IMR-90 (cell line): ENCODE data around the gene DCC. TPM values are rescaled to one million over a fixed set of nuclear protein-coding genes. Genes with fewer than 3 reads are reported as not detected.

Experiments used
- ATAC-seq: fragments of 200-7000 bp; cut with Tn5 transposase; 2 replicates; pipeline ENCODE4 v1.9.1; 2020; ENCODE audit warnings: low read depth, mild to moderate bottlenecking, moderate library complexity
- BruUV-seq: library from RNA; stranded (reverse); fragments of 400-500 nt; replicated peaks from 2 replicates; lab custom pipeline; 2021; lab: Mats Ljungman, UMichigan
- CTCF ChIA-PET: fragments of 300-600 bp; formaldehyde crosslinking; extraction: SDS; loops from one replicate; lab custom pipeline; 2021; ENCODE audit warnings: antibody characterized with exemption; lab: Yijun Ruan, JAX
- POLR2A ChIA-PET: fragments of 300-600 bp; sonication (Branson Sonifier 250); formaldehyde crosslinking; loops from one replicate; lab custom pipeline; 2022; ENCODE audit warnings: antibody characterized with exemption; ENCODE audit not compliant: unreplicated experiment; lab: Charles Lee
- DNase-seq: peaks from one replicate; pipeline ENCODE4 v3.0.0; 2013
- H2AFZ ChIP-seq: replicated peaks from 2 replicates; pipeline ENCODE3; 2013; ENCODE audit warnings: low read length, mild to moderate bottlenecking; ENCODE audit not compliant: poor library complexity
- H2AK5ac ChIP-seq: 2 replicates; pipeline ENCODE4 v1.6.1; 2013; ENCODE audit warnings: low read depth, low read length, inconsistent platforms
- H2AK9ac ChIP-seq: replicated peaks from 2 replicates; pipeline ENCODE3; 2013; ENCODE audit warnings: mild to moderate bottlenecking, low read depth, low read length, moderate library complexity; ENCODE audit not compliant: poor library complexity
- H2BK120ac ChIP-seq: 2 replicates; pipeline ENCODE4 v1.6.1; 2013; ENCODE audit warnings: low read depth, low read length, inconsistent platforms
- H2BK15ac ChIP-seq: 3 replicates; pipeline ENCODE4 v1.6.1; 2013; ENCODE audit warnings: low read depth, low read length, inconsistent platforms
- H2BK20ac ChIP-seq: 2 replicates; pipeline ENCODE4 v1.6.1; 2013; ENCODE audit warnings: low read depth, mild to moderate bottlenecking, inconsistent platforms, low read length, moderate library complexity
- H2BK5ac ChIP-seq: 2 replicates; pipeline ENCODE4 v1.6.1; 2013; ENCODE audit warnings: mild to moderate bottlenecking, low read depth, low read length, inconsistent platforms; ENCODE audit not compliant: poor library complexity, severe bottlenecking
- H3K14ac ChIP-seq: replicated peaks from 2 replicates; pipeline ENCODE4 v1.6.1; 2013; ENCODE audit warnings: low read depth, low read length, inconsistent platforms
- H3K18ac ChIP-seq: 2 replicates; pipeline ENCODE4 v1.6.1; 2013; ENCODE audit warnings: low read depth, low read length, control low read depth
- H3K23ac ChIP-seq: 2 replicates; pipeline ENCODE4 v1.6.1; 2013; ENCODE audit warnings: low read depth, low read length, inconsistent platforms
- H3K27ac ChIP-seq: 2 replicates; pipeline ENCODE4 v1.5.1; 2013; ENCODE audit warnings: mild to moderate bottlenecking, control low read depth, low read length; ENCODE audit not compliant: insufficient read depth
- H3K27me3 ChIP-seq: 2 replicates; pipeline ENCODE4 v1.6.1; 2013; ENCODE audit warnings: low read length; ENCODE audit not compliant: control insufficient read depth, insufficient read depth
- H3K36me3 ChIP-seq: 2 replicates; pipeline ENCODE4 v1.6.1; 2013; ENCODE audit warnings: low read length, mixed read lengths; ENCODE audit not compliant: control insufficient read depth, insufficient read depth
- H3K4ac ChIP-seq: 2 replicates; pipeline ENCODE4 v1.6.1; 2013; ENCODE audit warnings: low read depth, low read length, inconsistent platforms
- H3K4me1 ChIP-seq: 2 replicates; pipeline ENCODE4 v1.6.1; 2013; ENCODE audit warnings: low read length, mixed read lengths; ENCODE audit not compliant: control insufficient read depth, insufficient read depth
- H3K4me2 ChIP-seq: 2 replicates; pipeline ENCODE4 v1.6.1; 2013; ENCODE audit warnings: low read depth, mild to moderate bottlenecking, control low read depth, low read length, moderate library complexity
- H3K4me3 ChIP-seq: 2 replicates; pipeline ENCODE4 v1.5.1; 2013; ENCODE audit warnings: low read depth, mild to moderate bottlenecking, control low read depth, low read length, moderate library complexity; ENCODE audit not compliant: insufficient read depth
- H3K56ac ChIP-seq: 2 replicates; pipeline ENCODE4 v1.6.1; 2013; ENCODE audit warnings: low read length, inconsistent platforms; ENCODE audit not compliant: insufficient read depth; ENCODE audit errors: extremely low read depth
- H3K79me1 ChIP-seq, 2 experiments: 2 replicates each; pipeline ENCODE4 v1.6.1; 2013; ENCODE audit warnings: low read length in 2 of 2, inconsistent platforms in 1 of 2, low read depth in 1 of 2
- H3K9ac ChIP-seq: 2 replicates; pipeline ENCODE4 v1.6.1; 2013; ENCODE audit warnings: low read depth, low read length, control low read depth
- H3K9me1 ChIP-seq: 2 replicates; pipeline ENCODE4 v1.6.1; 2013; ENCODE audit warnings: low read length, inconsistent platforms; ENCODE audit not compliant: insufficient read depth
- H3K9me3 ChIP-seq: 2 replicates; pipeline ENCODE4 v1.6.1; 2013; ENCODE audit warnings: low read length; ENCODE audit not compliant: control insufficient read depth, insufficient read depth
- H4K20me1 ChIP-seq: 2 replicates; pipeline ENCODE4 v1.6.1; 2013; ENCODE audit warnings: low read length, inconsistent platforms; ENCODE audit not compliant: insufficient read depth
- H4K5ac ChIP-seq: 2 replicates; pipeline ENCODE4 v1.6.1; 2013; ENCODE audit warnings: mild to moderate bottlenecking, low read depth, low read length, control low read depth
- H4K8ac ChIP-seq, 2 experiments: 2 replicates each; pipeline ENCODE4 v1.6.1; 2013; ENCODE audit warnings: low read depth in 2 of 2, low read length in 2 of 2, control low read depth in 1 of 2, inconsistent platforms in 1 of 2
- H4K91ac ChIP-seq: 2 replicates; pipeline ENCODE4 v1.6.1; 2013; ENCODE audit warnings: low read depth, low read length, inconsistent platforms; ENCODE audit not compliant: insufficient read depth
- BHLHE40 ChIP-seq: fragments of 150-350 bp; IDR thresholded peaks from 2 replicates; pipeline ENCODE4 v1.6.1; 2016; ENCODE audit warnings: mild to moderate bottlenecking, low read depth, low read length
- CEBPB ChIP-seq: IDR thresholded peaks from 2 replicates; pipeline ENCODE4 v1.6.1; 2012; ENCODE audit warnings: low read depth, low read length, improper control_type of control experiment
- CHD1 ChIP-seq: IDR thresholded peaks from 2 replicates; pipeline ENCODE4 v1.6.1; 2012; ENCODE audit warnings: low read depth, low read length, improper control_type of control experiment
- CTCF ChIP-seq: conservative IDR thresholded peaks from 2 replicates; pipeline ENCODE4 v1.5.1; 2012; ENCODE audit warnings: mild to moderate bottlenecking, low read depth, low read length, improper control_type of control experiment
- FOS ChIP-seq: fragments of 150-350 bp; IDR thresholded peaks from 2 replicates; pipeline ENCODE4 v1.6.1; 2016; ENCODE audit warnings: low read depth, low read length
- MAFK ChIP-seq: IDR thresholded peaks from 2 replicates; pipeline ENCODE4 v1.6.1; 2012; ENCODE audit warnings: low read depth, low read length, improper control_type of control experiment
- MAZ ChIP-seq: IDR thresholded peaks from 2 replicates; pipeline ENCODE4 v1.6.1; 2012; ENCODE audit warnings: low read depth, mild to moderate bottlenecking, low read length, improper control_type of control experiment, moderate library complexity, borderline replicate concordance
- MXI1 ChIP-seq: IDR thresholded peaks from 2 replicates; pipeline ENCODE4 v1.6.1; 2012; ENCODE audit warnings: low read depth, mild to moderate bottlenecking, low read length, moderate library complexity, borderline replicate concordance
- NFE2L2 ChIP-seq: fragments of 150-350 bp; IDR thresholded peaks from 2 replicates; pipeline ENCODE4 v1.6.1; 2016; ENCODE audit warnings: low read depth, mild to moderate bottlenecking, low read length
- POLR2A ChIP-seq: IDR thresholded peaks from 2 replicates; pipeline ENCODE4 v1.6.1; 2012; ENCODE audit warnings: mild to moderate bottlenecking, low read depth, low read length
- RAD21 ChIP-seq: IDR thresholded peaks from 2 replicates; pipeline ENCODE4 v1.6.1; 2012; ENCODE audit warnings: low read length, improper control_type of control experiment
- RCOR1 ChIP-seq: IDR thresholded peaks from 2 replicates; pipeline ENCODE4 v1.6.1; 2012; ENCODE audit warnings: mild to moderate bottlenecking, low read length, improper control_type of control experiment; ENCODE audit not compliant: insufficient replicate concordance
- RFX5 ChIP-seq: IDR thresholded peaks from 2 replicates; pipeline ENCODE4 v1.8.0; 2012; ENCODE audit warnings: low read depth, mild to moderate bottlenecking, low read length, moderate library complexity
- SMC3 ChIP-seq: fragments of 150-350 bp; IDR thresholded peaks from 2 replicates; pipeline ENCODE4 v1.6.1; 2016; ENCODE audit warnings: low read depth, mild to moderate bottlenecking, antibody characterized with exemption, low read length, moderate library complexity
- WGBS, 2 experiments: methylation state at CpG; one replicate each; pipeline versions ENCODE4 v1.1.5 to v1.1.7; 2013; ENCODE audit warnings: missing lambda C conversion rate in 2 of 2; ENCODE audit not compliant: insufficient read length in 1 of 2; ENCODE audit errors: extremely low coverage in 2 of 2; 5-methylcytosine and 5-hydroxymethylcytosine counted together
- dilution Hi-C: fragments of 300-500 bp; cut with HindIII; formaldehyde crosslinking; loops from one replicate; pipeline ENCODE4 v1.14.3; 2018; ENCODE audit warnings: low sequenced_read_pairs; ENCODE audit not compliant: unreplicated experiment
- in situ Hi-C: fragments of 300-500 bp; cut with MboI; formaldehyde crosslinking; loops from 3 replicates; pipeline ENCODE4 v1.14.3; 2019; ENCODE audit warnings: low sequenced_read_pairs, inconsistent platforms, mixed read lengths
- intact Hi-C: fragments of 100-400 bp; cut with micrococcal nuclease; formaldehyde crosslinking; loops from 2 replicates; pipeline ENCODE4 v1.10.0; 2022
- polyA plus RNA-seq, 3 experiments: library from polyadenylated mRNA; depleted of rRNA; stranded (reverse); fragments of >200 nt; gene quantifications; 2 replicates each; pipeline ENCODE4 v1.2.3, GENCODE V29; 2012; ENCODE audit warnings: low replicate concordance in 1 of 3
- total RNA-seq: library from RNA; depleted of rRNA; stranded (reverse); fragments of >200 nt; gene quantifications from 2 replicates; pipeline ENCODE4 v1.2.3, GENCODE V29; 2012
- TF ChIP-seq, protein P1 (sequence below): fragments of 150-350 bp; IDR thresholded peaks from 2 replicates; pipeline ENCODE4 v1.6.1; 2016; ENCODE audit warnings: low read depth, mild to moderate bottlenecking, low read length, moderate library complexity, borderline replicate concordance
- TF ChIP-seq, protein P2 (sequence below): fragments of 150-350 bp; IDR thresholded peaks from 2 replicates; pipeline ENCODE4 v1.6.1; 2017; ENCODE audit warnings: mild to moderate bottlenecking, antibody characterized with exemption, low read length, low read depth

Gene DCC
- total and polyA plus RNA-seq, 2 of the 4 experiments (the other 2 are of a cell fraction) = 0.31 to 0.54 TPM

GRCh38 chr18:53254265-53254664 lies 914.3 kb downstream of the DCC start:
- no peaks in the 10 kb centered on the region; the same call in 1 of the 2 replicates for H3K9me3 ChIP-seq
- H2BK5ac ChIP-seq = no peak overlapping the region
- no peak overlapping the region for H2BK15ac ChIP-seq
- no peak overlapping the region for H2BK20ac ChIP-seq
- WGBS, 2 experiments = no CpG with 5 or more reads among the region's 1 CpG
- H3K9ac ChIP-seq = no peak overlapping the region
- no peaks in the 10 kb centered on the region for H3K9me1 ChIP-seq
- H3K27me3 ChIP-seq = no peaks in the 10 kb centered on the region
- H3K56ac ChIP-seq = no peak overlapping the region
- H3K14ac ChIP-seq = no peak overlapping the region
- no peak overlapping the region for H2BK120ac ChIP-seq
- H4K8ac ChIP-seq = no peak overlapping the region
- H2AFZ ChIP-seq = no peak overlapping the region
- H3K4ac ChIP-seq = no peak overlapping the region
- no peaks in the 10 kb centered on the region for H3K36me3 ChIP-seq
- no peak overlapping the region for H3K27ac ChIP-seq
- no peaks in the 10 kb centered on the region for H3K4me1 ChIP-seq
- intact Hi-C loops (no loop called here), in situ Hi-C loops (no loop called here), dilution Hi-C loops (no loop called here)
- CTCF ChIA-PET = interaction anchor here (1.5 kb wide), 1 partner anchor 10 kb away, joined by 3 read pairs; no protein-coding TSS in a partner anchor
- BruUV-seq = no TSS peak
- H3K79me1 ChIP-seq = no peaks in the 10 kb centered on the region
- no peak overlapping the region for H2AK9ac ChIP-seq
- TF ChIP-seq, protein P1, sequence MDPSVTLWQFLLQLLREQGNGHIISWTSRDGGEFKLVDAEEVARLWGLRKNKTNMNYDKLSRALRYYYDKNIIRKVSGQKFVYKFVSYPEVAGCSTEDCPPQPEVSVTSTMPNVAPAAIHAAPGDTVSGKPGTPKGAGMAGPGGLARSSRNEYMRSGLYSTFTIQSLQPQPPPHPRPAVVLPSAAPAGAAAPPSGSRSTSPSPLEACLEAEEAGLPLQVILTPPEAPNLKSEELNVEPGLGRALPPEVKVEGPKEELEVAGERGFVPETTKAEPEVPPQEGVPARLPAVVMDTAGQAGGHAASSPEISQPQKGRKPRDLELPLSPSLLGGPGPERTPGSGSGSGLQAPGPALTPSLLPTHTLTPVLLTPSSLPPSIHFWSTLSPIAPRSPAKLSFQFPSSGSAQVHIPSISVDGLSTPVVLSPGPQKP = no peak
- TF ChIP-seq, protein P2, sequence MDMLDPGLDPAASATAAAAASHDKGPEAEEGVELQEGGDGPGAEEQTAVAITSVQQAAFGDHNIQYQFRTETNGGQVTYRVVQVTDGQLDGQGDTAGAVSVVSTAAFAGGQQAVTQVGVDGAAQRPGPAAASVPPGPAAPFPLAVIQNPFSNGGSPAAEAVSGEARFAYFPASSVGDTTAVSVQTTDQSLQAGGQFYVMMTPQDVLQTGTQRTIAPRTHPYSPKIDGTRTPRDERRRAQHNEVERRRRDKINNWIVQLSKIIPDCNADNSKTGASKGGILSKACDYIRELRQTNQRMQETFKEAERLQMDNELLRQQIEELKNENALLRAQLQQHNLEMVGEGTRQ = no peak
- TF ChIP-seq CEBPB (no peak), RAD21 (no peak), MXI1 (no peak), FOS (no peak), MAFK (no peak), POLR2A (no peak), MAZ (no peak), NFE2L2 (no peak), RCOR1 (no peak), BHLHE40 (no peak), CTCF (no peak), CHD1 (no peak), RFX5 (no peak), SMC3 (no peak)
- ATAC-seq (no peak), DNase-seq (no peak)
- H3K23ac ChIP-seq = no peak overlapping the region
- no peaks in the 10 kb centered on the region for H4K20me1 ChIP-seq
- no peak overlapping the region for H4K5ac ChIP-seq
- POLR2A ChIA-PET = no interaction called here
- no peak overlapping the region for H3K4me2 ChIP-seq
- H3K18ac ChIP-seq = no peak overlapping the region
- no peak overlapping the region for H4K91ac ChIP-seq
- H3K4me3 ChIP-seq = no peak overlapping the region
- H2AK5ac ChIP-seq = no peak overlapping the region
